HUES6 (cell line): Measurements from ENCODE around the gene SEMA3D.
A peak's percentile ranks its signal among the peaks of the same experiment; 100 is the strongest.

Experiments used
- H3K27ac ChIP-seq: 2 replicates; pipeline ENCODE4 v1.7.0; 2013; ENCODE audit warnings: low read depth, mild to moderate bottlenecking, low read length, inconsistent platforms
- H3K27me3 ChIP-seq: 2 replicates; pipeline ENCODE4 v1.6.1; 2013; ENCODE audit warnings: low read length; ENCODE audit not compliant: control insufficient read depth, insufficient read depth
- H3K36me3 ChIP-seq: 2 replicates; pipeline ENCODE4 v1.6.1; 2013; ENCODE audit warnings: low read length; ENCODE audit not compliant: control insufficient read depth, insufficient read depth
- H3K4me1 ChIP-seq: 2 replicates; pipeline ENCODE4 v1.6.1; 2013; ENCODE audit warnings: low read length; ENCODE audit not compliant: control insufficient read depth, insufficient read depth
- H3K4me3 ChIP-seq: 2 replicates; pipeline ENCODE4 v1.5.1; 2013; ENCODE audit warnings: low read depth, low read length
- H3K9ac ChIP-seq: one replicate; pipeline ENCODE4 v1.6.1; 2013; ENCODE audit warnings: mild to moderate bottlenecking, low read length
- H3K9me3 ChIP-seq: 2 replicates; pipeline ENCODE4 v1.6.1; 2013; ENCODE audit warnings: low read depth, low read length; ENCODE audit not compliant: control insufficient read depth, insufficient read depth

Gene SEMA3D

DNA sequence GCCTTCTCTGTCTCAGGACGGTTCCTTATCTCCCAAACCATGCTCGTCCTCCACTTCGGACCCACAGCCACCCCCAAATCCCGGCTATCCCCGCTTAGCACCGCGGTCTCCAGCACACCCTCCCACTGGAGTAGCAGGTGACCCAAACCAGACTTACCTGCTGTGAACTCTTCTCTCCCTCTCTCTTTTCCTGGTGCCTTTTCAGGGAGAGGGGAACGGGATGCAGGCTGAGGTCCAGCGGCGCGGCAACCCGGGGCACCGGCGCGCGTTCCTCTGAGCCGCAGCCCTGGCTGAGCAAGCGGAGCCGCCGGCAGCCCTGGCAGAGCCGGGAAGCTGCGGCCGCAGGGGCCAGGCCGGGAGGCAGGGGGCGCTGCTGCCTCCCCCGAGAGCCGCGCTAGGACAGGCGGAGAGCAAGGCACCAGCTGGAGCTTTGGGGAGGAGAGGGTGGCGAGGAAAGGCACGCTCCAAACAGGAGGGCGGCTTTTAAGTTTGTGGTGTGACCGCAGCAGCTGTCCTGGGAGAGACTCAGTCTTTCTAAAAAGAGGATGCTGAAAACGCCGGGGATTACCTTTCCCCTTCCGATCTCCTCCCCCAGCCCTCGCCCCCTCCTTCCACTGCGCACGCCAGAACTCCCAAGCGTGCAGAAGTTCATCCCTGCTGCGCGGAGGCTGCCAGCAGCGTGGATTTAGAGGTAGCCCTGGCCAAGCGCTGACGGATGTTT, at the start of gene SEMA3D:
Gene SEMA3D, minus strand, starts transcription at position 536 of the 721 bp plus-strand sequence. CDS start 65,165 bp downstream, outside the sequence.
- Histone ChIP-seq H3K27ac (no peak within 1 kb of the TSS), H3K27me3 (peaks cover 50% of the 10 kb centered on the region), H3K9me3 (no peaks in the 10 kb centered on the region), H3K9ac (peak within 1 kb of the TSS; percentile 34), H3K36me3 (no peaks in the 10 kb centered on the region), H3K4me3 (peak within 1 kb of the TSS; percentile 77), H3K4me1 (peaks cover 8% of the 10 kb centered on the region)

DNA sequence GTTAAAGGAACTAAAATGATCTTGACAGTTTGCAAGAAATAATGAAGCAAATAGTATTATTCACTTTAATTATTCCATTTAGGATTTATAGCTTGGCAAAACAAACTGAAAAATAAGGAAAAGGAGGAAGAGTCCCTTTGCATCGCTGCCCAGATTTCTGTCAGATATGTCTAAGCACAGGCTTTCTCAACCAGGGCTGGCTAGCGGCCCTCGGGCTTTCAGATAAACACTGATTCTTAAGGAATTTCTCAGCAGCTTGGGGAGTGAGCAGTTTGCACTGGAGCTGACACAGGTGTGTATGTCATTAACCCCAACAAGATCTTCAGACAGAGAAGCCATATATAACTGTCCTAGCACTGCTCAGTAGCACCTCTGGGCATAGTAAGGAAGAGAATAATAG, 47.9 kb upstream of the SEMA3D start:
- Histone ChIP-seq H3K36me3 (no peaks in the 10 kb centered on the region), H3K27ac (no peak overlapping the region), H3K4me3 (no peak overlapping the region), H3K4me1 (no peaks in the 10 kb centered on the region), H3K27me3 (no peaks in the 10 kb centered on the region), H3K9ac (no peak overlapping the region), H3K9me3 (no peaks in the 10 kb centered on the region)

DNA sequence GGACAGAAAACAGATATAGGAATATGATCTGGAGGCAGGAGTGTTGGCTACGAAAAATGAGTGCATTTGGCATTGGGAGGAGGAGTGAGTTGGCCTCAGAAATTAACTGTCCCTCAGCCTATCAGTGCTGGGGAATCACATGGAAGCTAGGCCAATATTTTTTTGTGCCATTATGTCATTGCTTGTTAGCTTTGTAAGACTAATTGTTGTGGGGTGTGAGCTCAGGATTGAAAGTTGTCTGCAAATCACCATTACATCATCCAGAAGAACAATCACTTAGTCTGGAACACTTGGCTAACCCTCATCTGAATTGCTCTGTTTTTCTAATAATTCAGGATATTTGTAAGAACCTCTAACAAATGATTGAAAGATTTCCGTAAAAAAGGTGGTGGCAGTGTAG, 45.2 kb upstream of the SEMA3D start:
- Histone ChIP-seq H3K36me3 (no peaks in the 10 kb centered on the region), H3K4me3 (no peak overlapping the region), H3K27me3 (no peaks in the 10 kb centered on the region), H3K27ac (no peak overlapping the region), H3K9ac (no peak overlapping the region), H3K9me3 (no peaks in the 10 kb centered on the region), H3K4me1 (no peaks in the 10 kb centered on the region)

DNA sequence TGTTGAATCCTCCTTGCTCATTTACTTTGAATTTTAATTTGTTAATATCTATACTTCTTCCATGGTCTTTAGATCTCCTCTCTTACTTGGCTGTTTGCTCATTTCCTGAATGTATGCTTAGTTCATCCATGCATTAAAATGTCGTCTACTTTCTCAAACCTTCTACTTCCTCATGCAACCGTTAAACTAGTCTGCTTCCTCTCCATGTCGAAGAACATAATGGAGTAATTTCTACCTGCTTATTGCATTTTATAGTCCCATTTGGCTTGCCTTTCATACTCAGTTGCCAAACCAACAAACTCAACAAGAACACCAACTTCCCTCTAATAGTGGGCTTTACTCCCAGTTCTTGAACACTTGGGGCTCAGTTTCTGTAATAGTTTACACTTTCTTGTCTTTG, 43.8 kb upstream of the SEMA3D start:
- Histone ChIP-seq H3K27me3 (no peaks in the 10 kb centered on the region), H3K9ac (no peak overlapping the region), H3K36me3 (no peaks in the 10 kb centered on the region), H3K9me3 (no peaks in the 10 kb centered on the region), H3K4me1 (no peaks in the 10 kb centered on the region), H3K27ac (no peak overlapping the region), H3K4me3 (no peak overlapping the region)

DNA sequence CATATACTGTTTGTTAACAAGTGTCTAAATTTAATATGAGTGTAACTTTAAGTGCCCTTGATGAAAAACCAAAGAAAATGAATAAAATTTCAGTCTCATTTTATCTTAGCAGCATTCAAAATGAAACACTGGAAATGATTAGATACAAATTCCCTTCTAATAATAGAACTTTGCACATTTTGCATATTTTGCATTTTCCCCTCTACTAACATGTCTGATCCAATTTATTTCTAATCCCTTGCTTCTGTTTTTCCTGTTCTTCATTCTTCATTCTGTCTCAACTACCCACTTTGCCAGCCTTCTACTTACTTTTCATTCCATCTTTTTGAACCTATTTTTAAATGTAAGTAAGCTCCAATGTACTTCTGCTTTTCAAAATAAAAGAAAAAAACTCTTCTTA, 42.7 kb upstream of the SEMA3D start:
- Histone ChIP-seq H3K27me3 (no peaks in the 10 kb centered on the region), H3K9me3 (no peaks in the 10 kb centered on the region), H3K4me3 (no peak overlapping the region), H3K4me1 (no peaks in the 10 kb centered on the region), H3K9ac (no peak overlapping the region), H3K27ac (no peak overlapping the region), H3K36me3 (no peaks in the 10 kb centered on the region)

DNA sequence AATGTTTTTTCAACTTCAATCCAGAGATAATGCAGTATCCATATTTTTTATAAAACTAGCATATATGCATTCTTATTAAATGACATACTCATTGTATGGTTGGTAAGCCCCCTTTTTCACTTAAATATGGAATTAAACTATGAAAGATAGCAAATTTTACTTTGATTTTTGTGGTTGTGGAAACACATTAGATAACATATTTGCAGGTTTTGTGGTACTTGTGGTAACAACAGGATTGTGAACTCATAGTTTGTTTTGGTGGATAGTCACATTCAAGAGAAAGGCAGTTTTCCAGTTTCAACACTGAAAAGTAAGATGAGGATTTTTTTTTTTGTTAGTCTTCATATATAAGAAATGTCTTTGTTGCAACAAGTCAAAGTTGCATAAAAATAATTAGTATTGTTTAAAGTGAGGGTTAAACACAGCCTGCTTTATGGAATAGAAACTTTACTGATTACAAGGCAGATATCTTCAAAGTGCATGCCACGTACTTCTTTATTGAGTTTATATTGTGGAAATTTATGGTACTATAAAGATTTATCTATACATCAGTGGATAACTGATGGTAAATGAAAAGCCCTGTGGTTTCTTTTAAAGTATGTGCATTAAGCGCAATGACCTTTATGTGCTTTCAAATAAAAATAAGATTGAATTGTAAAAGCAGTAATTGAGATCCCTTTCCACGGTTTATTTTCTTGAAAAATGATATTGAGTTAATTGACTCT, 39.7 kb upstream of the SEMA3D start:
- H3K4me3 ChIP-seq: no peak overlapping the region
- no peaks in the 10 kb centered on the region for H3K36me3 ChIP-seq
- H3K9ac ChIP-seq: no peak overlapping the region
- H3K27ac ChIP-seq: no peak overlapping the region
- no peaks in the 10 kb centered on the region for H3K9me3 ChIP-seq
- no peaks in the 10 kb centered on the region for H3K4me1 ChIP-seq
- H3K27me3 ChIP-seq: no peaks in the 10 kb centered on the region

DNA sequence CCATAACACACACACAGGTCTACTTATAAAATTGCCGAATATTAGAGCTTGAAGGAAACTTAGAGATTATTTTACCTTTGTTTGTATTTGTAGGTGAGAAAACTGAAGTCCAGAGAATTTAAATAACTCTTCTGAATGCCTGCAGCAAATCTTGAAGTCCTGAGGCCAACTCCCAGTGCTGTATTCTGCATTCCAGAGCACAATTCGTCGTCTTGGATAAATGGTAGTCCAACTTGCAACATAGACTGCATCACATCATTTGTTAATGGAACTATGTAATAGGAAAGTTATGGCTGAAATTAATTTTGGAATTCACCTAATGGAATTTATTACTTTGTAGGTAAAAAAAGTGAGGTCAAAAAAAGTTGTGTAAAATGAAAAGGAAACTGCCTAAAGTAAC, 37.3 kb upstream of the SEMA3D start:
- H3K4me3 ChIP-seq: no peak overlapping the region
- no peaks in the 10 kb centered on the region for H3K27me3 ChIP-seq
- no peaks in the 10 kb centered on the region for H3K4me1 ChIP-seq
- H3K27ac ChIP-seq: no peak overlapping the region
- no peaks in the 10 kb centered on the region for H3K36me3 ChIP-seq
- H3K9me3 ChIP-seq: no peaks in the 10 kb centered on the region
- H3K9ac ChIP-seq: no peak overlapping the region

DNA sequence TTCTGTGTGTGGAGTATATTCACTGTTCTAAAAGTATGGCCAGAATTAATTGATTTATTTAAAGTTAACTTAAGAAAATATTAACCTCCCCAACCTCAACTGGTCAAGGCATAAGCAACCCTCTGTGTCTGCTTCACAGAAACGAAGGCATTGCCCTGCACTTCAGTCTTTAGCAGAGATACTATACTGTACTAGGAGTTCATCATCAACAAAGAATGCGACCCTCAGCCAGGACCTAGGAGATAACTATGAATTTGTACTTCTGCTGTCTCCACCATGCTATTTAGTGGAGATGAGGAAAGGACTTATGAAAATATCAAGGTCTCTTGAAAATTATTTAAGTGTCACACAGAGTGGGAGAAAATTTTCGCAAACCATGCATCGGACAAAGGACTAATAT, 35.7 kb upstream of the SEMA3D start:
- H3K36me3 ChIP-seq: no peaks in the 10 kb centered on the region
- H3K27me3 ChIP-seq: no peaks in the 10 kb centered on the region
- no peak overlapping the region for H3K9ac ChIP-seq
- H3K4me1 ChIP-seq: no peaks in the 10 kb centered on the region
- no peak overlapping the region for H3K4me3 ChIP-seq
- no peak overlapping the region for H3K27ac ChIP-seq
- H3K9me3 ChIP-seq: no peaks in the 10 kb centered on the region

DNA sequence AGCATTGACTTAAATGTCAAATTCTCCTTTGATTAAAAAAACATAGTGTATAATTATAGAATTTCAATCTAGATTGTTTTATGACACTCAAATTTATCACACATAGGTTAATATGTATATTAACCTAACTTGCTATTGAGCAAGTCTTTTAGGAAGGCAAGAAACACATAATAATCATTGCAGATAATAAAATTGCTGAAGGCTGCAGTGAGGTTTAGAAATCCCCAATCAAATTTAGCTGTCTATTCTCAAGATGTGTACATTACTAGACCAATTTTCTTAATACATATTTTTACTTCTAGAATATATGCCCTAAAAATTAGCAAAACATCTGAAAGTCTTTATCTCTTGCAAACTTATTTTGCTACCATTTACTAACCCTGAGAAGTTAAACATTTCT, 34.9 kb upstream of the SEMA3D start:
- no peaks in the 10 kb centered on the region for H3K9me3 ChIP-seq
- H3K27ac ChIP-seq: no peak overlapping the region
- H3K27me3 ChIP-seq: no peaks in the 10 kb centered on the region
- no peaks in the 10 kb centered on the region for H3K36me3 ChIP-seq
- H3K4me1 ChIP-seq: no peaks in the 10 kb centered on the region
- H3K4me3 ChIP-seq: no peak overlapping the region
- H3K9ac ChIP-seq: no peak overlapping the region

DNA sequence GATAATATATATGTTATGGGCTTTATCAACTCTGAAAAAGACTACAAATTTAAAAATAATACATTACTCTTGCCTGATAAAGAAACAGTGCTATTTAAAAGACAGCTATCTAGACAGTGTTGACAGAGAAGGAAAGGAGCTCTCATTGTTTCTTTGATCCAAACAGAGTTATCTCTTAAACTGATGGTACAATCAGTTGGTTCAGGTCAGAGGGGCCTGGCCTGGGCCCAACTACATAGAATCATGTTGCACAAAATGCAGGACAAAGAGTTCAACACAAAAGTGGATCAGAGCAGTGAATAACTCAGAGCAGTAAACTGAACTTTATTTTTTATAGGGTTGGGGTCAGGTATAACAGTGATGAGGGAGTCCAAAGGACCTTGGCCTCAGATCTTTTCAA, 33.8 kb upstream of the SEMA3D start:
- no peak overlapping the region for H3K9ac ChIP-seq
- H3K4me1 ChIP-seq: no peaks in the 10 kb centered on the region
- no peaks in the 10 kb centered on the region for H3K27me3 ChIP-seq
- no peak overlapping the region for H3K27ac ChIP-seq
- no peak overlapping the region for H3K4me3 ChIP-seq
- no peaks in the 10 kb centered on the region for H3K9me3 ChIP-seq
- H3K36me3 ChIP-seq: no peaks in the 10 kb centered on the region

DNA sequence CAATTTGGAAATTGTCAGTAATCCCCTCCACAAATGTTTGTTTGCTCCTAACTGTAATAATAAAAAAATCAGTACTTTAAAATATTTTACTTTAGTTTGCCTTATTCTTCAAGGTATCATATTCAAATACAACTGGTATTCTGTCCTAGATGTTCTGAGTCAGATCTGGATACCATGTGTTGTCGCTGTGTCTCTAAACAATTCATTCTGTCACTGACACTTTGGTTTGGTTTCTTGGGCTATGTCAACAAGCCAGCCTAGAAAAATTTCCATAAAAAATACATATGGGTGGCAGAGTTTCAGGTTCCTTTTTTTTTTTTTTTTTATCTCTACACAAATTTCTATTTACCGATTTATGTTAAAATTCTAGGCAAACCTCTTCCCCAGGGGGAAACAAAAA, 33.2 kb upstream of the SEMA3D start:
- Histone ChIP-seq H3K4me1 (no peaks in the 10 kb centered on the region), H3K27ac (no peak overlapping the region), H3K36me3 (no peaks in the 10 kb centered on the region), H3K9me3 (no peaks in the 10 kb centered on the region), H3K4me3 (no peak overlapping the region), H3K27me3 (no peaks in the 10 kb centered on the region), H3K9ac (no peak overlapping the region)
